SK-N-SH (cell line): ENCODE measurements around the gene PRKCA. TPM values are rescaled to one million over a fixed set of nuclear protein-coding genes. Genes with fewer than 3 reads are reported as not detected.

Source experiments
- CTCF ChIA-PET: fragments of 300-600, 350-600 bp; formaldehyde crosslinking; extraction: SDS; loops from one replicate; lab custom pipeline; 2021; lab: Yijun Ruan, JAX
- POLR2A ChIA-PET: fragments of 350-600 bp; sonication (Branson Sonifier 250); formaldehyde crosslinking; extraction: SDS; loops from one replicate; lab custom pipeline; 2020; ENCODE audit warnings: antibody characterized with exemption, inconsistent platforms; lab: Yijun Ruan, JAX
- DNase-seq: peaks from one replicate; pipeline ENCODE4 v3.0.0; 2012
- H2AFZ ChIP-seq: fragments of 200-600 bp; sonication (generic); 2 replicates; pipeline ENCODE4 v1.8.1; 2016; ENCODE audit warnings: antibody characterized with exemption, mild to moderate bottlenecking, low read depth
- H3F3A ChIP-seq: fragments of 200-600 bp; sonication (generic); replicated peaks from 2 replicates; pipeline ENCODE3; 2016; ENCODE audit warnings: antibody characterized with exemption, mild to moderate bottlenecking; ENCODE audit not compliant: insufficient read depth
- H3K27ac ChIP-seq, 2 experiments: fragments of 200-500 bp in 1 of 2; fragments of 200-600 bp in 1 of 2; sonication (Bioruptor generic) in 1 of 2; sonication (generic), shearing (Covaris generic) in 1 of 2; 2 replicates each; pipeline versions ENCODE4 v1.5.1 to v1.6.1; 2014 to 2016; ENCODE audit warnings: low read depth in 2 of 2, inconsistent platforms in 1 of 2, low read length in 1 of 2, mild to moderate bottlenecking in 1 of 2, mixed read lengths in 1 of 2
- H3K27me3 ChIP-seq: fragments of 200-600 bp; sonication (generic), shearing (Covaris generic); 2 replicates; pipeline ENCODE4 v1.6.1; 2016; ENCODE audit warnings: mixed run types; ENCODE audit not compliant: insufficient read depth
- H3K36me3 ChIP-seq, 2 experiments: fragments of 200-500 bp in 1 of 2; fragments of 200-600 bp in 1 of 2; sonication (Bioruptor generic) in 1 of 2; sonication (generic) in 1 of 2; replicated peaks in 1 of 2; 2 replicates each; pipeline versions ENCODE3 to v1.5.1; 2014 to 2016; ENCODE audit warnings: low read length in 1 of 2, mild to moderate bottlenecking in 1 of 2; ENCODE audit not compliant: insufficient read depth in 2 of 2, control insufficient read depth in 1 of 2
- H3K4me1 ChIP-seq, 2 experiments: fragments of 200-500 bp in 1 of 2; fragments of 200-600 bp in 1 of 2; sonication (Bioruptor generic) in 1 of 2; sonication (generic), shearing (Covaris generic) in 1 of 2; 2 replicates each; pipeline versions ENCODE4 v1.5.1 to v1.6.1; 2014 to 2016; ENCODE audit warnings: low read depth in 1 of 2, low read length in 1 of 2, mixed run types in 1 of 2; ENCODE audit not compliant: insufficient read depth in 2 of 2, control insufficient read depth in 1 of 2
- H3K4me2 ChIP-seq: fragments of 200-600 bp; sonication (generic), shearing (Covaris generic); 2 replicates; pipeline ENCODE4 v1.6.1; 2017; ENCODE audit warnings: mixed run types
- H3K4me3 ChIP-seq, 2 experiments: fragments of 200-500 bp in 1 of 2; fragments of 200-600 bp in 1 of 2; sonication (Bioruptor generic) in 1 of 2; sonication (generic), shearing (Covaris generic) in 1 of 2; 2 replicates each; pipeline versions ENCODE4 v1.5.1 to v1.8.1; 2014 to 2016; ENCODE audit warnings: low read depth in 2 of 2, inconsistent platforms in 1 of 2, low read length in 1 of 2, mild to moderate bottlenecking in 1 of 2, mixed read lengths in 1 of 2, moderate library complexity in 1 of 2
- H3K79me2 ChIP-seq: fragments of 200-600 bp; sonication (generic); 2 replicates; pipeline ENCODE4 v1.8.1; 2017; ENCODE audit warnings: mild to moderate bottlenecking; ENCODE audit not compliant: insufficient read depth
- H3K9ac ChIP-seq: fragments of 200-600 bp; sonication (generic); 2 replicates; pipeline ENCODE4 v1.6.1; 2017; ENCODE audit warnings: mixed run types
- H3K9me2 ChIP-seq: fragments of 200-600 bp; sonication (generic); 2 replicates; pipeline ENCODE4 v1.6.1; 2017; ENCODE audit warnings: mixed run types
- H3K9me3 ChIP-seq: fragments of 200-600 bp; sonication (generic); 2 replicates; pipeline ENCODE4 v1.6.1; 2017; ENCODE audit warnings: mixed run types, mild to moderate bottlenecking, moderate library complexity
- H4K20me1 ChIP-seq: fragments of 200-600 bp; sonication (generic); 2 replicates; pipeline ENCODE4 v1.6.1; 2017; ENCODE audit warnings: mild to moderate bottlenecking, mixed run types; ENCODE audit not compliant: insufficient read depth
- CTCF ChIP-seq: fragments of 200-600 bp; sonication (generic); IDR thresholded peaks from 2 replicates; pipeline ENCODE4 v1.6.1; 2017; ENCODE audit warnings: antibody characterized with exemption, mild to moderate bottlenecking, moderate library complexity
- FOXM1 ChIP-seq: IDR thresholded peaks from 2 replicates; pipeline ENCODE4 v1.4.0; 2012; ENCODE audit warnings: low read depth, mild to moderate bottlenecking
- NRF1 ChIP-seq: IDR thresholded peaks from 2 replicates; pipeline ENCODE4 v1.6.1; 2012; ENCODE audit warnings: low read depth, mild to moderate bottlenecking, low read length
- POLR2AphosphoS5 ChIP-seq: IDR thresholded peaks from 2 replicates; pipeline ENCODE4 v1.6.1; 2012; ENCODE audit warnings: low read depth, low read length
- REST ChIP-seq: IDR thresholded peaks from 2 replicates; pipeline ENCODE4 v1.6.1; 2012; ENCODE audit warnings: mild to moderate bottlenecking, low read depth, low read length, moderate library complexity
- RXRA ChIP-seq: IDR thresholded peaks from 2 replicates; pipeline ENCODE4 v1.4.0; 2012; ENCODE audit warnings: low read depth, mild to moderate bottlenecking, borderline replicate concordance
- TAF1 ChIP-seq: IDR thresholded peaks from 2 replicates; pipeline ENCODE4 v1.6.1; 2012; ENCODE audit warnings: low read depth, mild to moderate bottlenecking, low read length, moderate library complexity, borderline replicate concordance
- TEAD4 ChIP-seq: IDR thresholded peaks from 2 replicates; pipeline ENCODE4 v1.4.0; 2012; ENCODE audit warnings: mild to moderate bottlenecking, borderline replicate concordance; ENCODE audit not compliant: insufficient read depth
- WGBS: methylation state at CpG from one replicate; pipeline ENCODE4 v1.1.6; 2017; ENCODE audit warnings: low lambda C conversion rate; 5-methylcytosine and 5-hydroxymethylcytosine counted together
- polyA plus RNA-seq, 3 experiments: library from polyadenylated mRNA; depleted of rRNA; stranded (reverse); fragments of >200 nt; gene quantifications; 2 replicates each; pipeline ENCODE4 v1.2.3, GENCODE V29; 2012
- TF ChIP-seq, protein P1 (sequence below): IDR thresholded peaks from 2 replicates; pipeline ENCODE4 v1.4.0; 2012; ENCODE audit warnings: low read depth, borderline replicate concordance
- TF ChIP-seq, protein P2 (sequence below): IDR thresholded peaks from 2 replicates; pipeline ENCODE4 v1.4.0; 2012; ENCODE audit warnings: low read depth, borderline replicate concordance

The PRKCA gene
- polyA plus RNA-seq, 1 of the 3 experiments (the other 2 are of a cell fraction): 108 TPM

- Histone ChIP-seq H3K79me2 (peaks cover 95% of the 10 kb centered on the region), H3K4me2 (no peak overlapping the region), H3F3A (peaks cover 47% of the 10 kb centered on the region), H3K27me3 (no peaks in the 10 kb centered on the region), H3K9me2 (no peaks in the 10 kb centered on the region), H3K9ac (no peak overlapping the region), H3K4me3 (no peak overlapping the region), H3K27ac (peak overlapping the region; percentile 54 to 92; a peak in 2 of 4 replicates), H4K20me1 (0 out of 2 replicates have a peak, but pooled peaks cover 7% of the 10 kb centered on the region), H3K9me3 (no peaks in the 10 kb centered on the region), H3K4me1 (peaks cover 21 to 50% of the 10 kb centered on the region in 2 experiments), H2AFZ (no peak overlapping the region), H3K36me3 (peaks cover 0 to 12% of the 10 kb centered on the region in 2 experiments)
- DNase-seq: no peak
- no peak for TF ChIP-seq FOXM1
- TF ChIP-seq, protein P1, sequence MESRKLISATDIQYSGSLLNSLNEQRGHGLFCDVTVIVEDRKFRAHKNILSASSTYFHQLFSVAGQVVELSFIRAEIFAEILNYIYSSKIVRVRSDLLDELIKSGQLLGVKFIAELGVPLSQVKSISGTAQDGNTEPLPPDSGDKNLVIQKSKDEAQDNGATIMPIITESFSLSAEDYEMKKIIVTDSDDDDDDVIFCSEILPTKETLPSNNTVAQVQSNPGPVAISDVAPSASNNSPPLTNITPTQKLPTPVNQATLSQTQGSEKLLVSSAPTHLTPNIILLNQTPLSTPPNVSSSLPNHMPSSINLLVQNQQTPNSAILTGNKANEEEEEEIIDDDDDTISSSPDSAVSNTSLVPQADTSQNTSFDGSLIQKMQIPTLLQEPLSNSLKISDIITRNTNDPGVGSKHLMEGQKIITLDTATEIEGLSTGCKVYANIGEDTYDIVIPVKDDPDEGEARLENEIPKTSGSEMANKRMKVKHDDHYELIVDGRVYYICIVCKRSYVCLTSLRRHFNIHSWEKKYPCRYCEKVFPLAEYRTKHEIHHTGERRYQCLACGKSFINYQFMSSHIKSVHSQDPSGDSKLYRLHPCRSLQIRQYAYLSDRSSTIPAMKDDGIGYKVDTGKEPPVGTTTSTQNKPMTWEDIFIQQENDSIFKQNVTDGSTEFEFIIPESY: no peak
- POLR2A ChIA-PET: interaction anchor here (0.6 kb wide), 2 partner anchors 11 kb away, joined by 3 read pairs; no protein-coding TSS in a partner anchor
- WGBS: 85% methylated on average over 4 of the region's 4 CpGs
- CTCF ChIA-PET: interaction anchor here (1.1 to 4.4 kb wide), 2 partner anchors 9 to 14 kb away, joined by 3 to 19 read pairs; no protein-coding TSS in a partner anchor
Measured at GRCh38 chr17:66469890-66470289, 167.5 kb downstream of the PRKCA start.

DNA sequence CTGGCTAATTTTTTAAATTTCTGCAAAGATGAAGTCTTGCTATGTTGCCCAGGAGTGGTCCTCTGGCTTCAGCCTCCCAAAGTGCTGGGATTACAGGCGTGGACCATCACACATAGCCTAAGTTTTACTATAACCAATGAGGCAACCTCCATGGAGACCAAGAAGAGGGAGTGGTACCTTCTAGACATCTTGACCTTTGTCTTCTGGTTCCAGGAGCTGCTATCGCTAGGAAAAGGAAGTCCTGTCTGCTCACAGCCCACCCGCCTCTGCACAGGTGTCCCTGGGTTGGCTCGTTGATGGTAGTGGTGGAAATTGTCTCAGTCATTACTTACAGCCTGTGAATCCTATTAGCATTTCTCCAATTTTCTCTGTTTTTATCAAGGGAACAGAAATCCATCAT lies 169.7 kb downstream of the PRKCA start:
- H3K9me2 ChIP-seq: no peaks in the 10 kb centered on the region
- H3K4me3 ChIP-seq: no peak overlapping the region
- no peak for TF ChIP-seq REST
- TF ChIP-seq TEAD4: no peak
- TF ChIP-seq TAF1: no peak
- no peak for TF ChIP-seq POLR2AphosphoS5
- no peak for TF ChIP-seq RXRA
- TF ChIP-seq, protein P2, sequence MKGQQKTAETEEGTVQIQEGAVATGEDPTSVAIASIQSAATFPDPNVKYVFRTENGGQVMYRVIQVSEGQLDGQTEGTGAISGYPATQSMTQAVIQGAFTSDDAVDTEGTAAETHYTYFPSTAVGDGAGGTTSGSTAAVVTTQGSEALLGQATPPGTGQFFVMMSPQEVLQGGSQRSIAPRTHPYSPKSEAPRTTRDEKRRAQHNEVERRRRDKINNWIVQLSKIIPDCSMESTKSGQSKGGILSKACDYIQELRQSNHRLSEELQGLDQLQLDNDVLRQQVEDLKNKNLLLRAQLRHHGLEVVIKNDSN: no peak
- no peak for TF ChIP-seq CTCF
- TF ChIP-seq NRF1: no peak
- peaks cover 0 to 18% of the 10 kb centered on the region in 2 experiments for H3K36me3 ChIP-seq
- no peak overlapping the region for H3K27ac ChIP-seq
- 95% methylated on average over 4 of the region's 4 CpGs for WGBS
- no peak overlapping the region for H3K9ac ChIP-seq
- peaks cover 99% of the 10 kb centered on the region for H3K79me2 ChIP-seq
- H3F3A ChIP-seq: peaks cover 43% of the 10 kb centered on the region
- H3K27me3 ChIP-seq: no peaks in the 10 kb centered on the region
- ChIA-PET CTCF (interaction anchor here (4.4 kb wide), 1 partner anchor 12 kb away, joined by 19 read pairs; no protein-coding TSS in a partner anchor), POLR2A (no interaction called here)
- H3K9me3 ChIP-seq: no peaks in the 10 kb centered on the region
- peaks cover 14 to 46% of the 10 kb centered on the region in 2 experiments for H3K4me1 ChIP-seq
- H3K4me2 ChIP-seq: no peak overlapping the region
- H2AFZ ChIP-seq: no peak overlapping the region
- peaks cover 15% of the 10 kb centered on the region; the same call in 1 of the 2 replicates for H4K20me1 ChIP-seq
- DNase-seq: no peak
